ENCODE measurements around the gene DDAH1.

Gene DDAH1

GRCh38 chr1:85317560-85317959 is 147.4 kb downstream of the DDAH1 start:
- Histone ChIP-seq H3K9ac (ENCODE audit: low read length) (no peak overlapping the region), H2AFZ (ENCODE audit: low read depth, low read length) (no peak overlapping the region), H4K20me1 (ENCODE audit: insufficient read depth, low read length) (no peaks in the 10 kb centered on the region), H3K4me1 (ENCODE audit: low read length) (peaks cover 12% of the 10 kb centered on the region), H3K36me3 (replicated peaks; ENCODE audit: low read depth, low read length) (no peaks in the 10 kb centered on the region), H3K4me2 (ENCODE audit: low read length) (no peak overlapping the region), H3K27ac (ENCODE audit: low read length) (no peak overlapping the region), H3K79me2 (ENCODE audit: low read length) (no peaks in the 10 kb centered on the region), H3K4me3 (ENCODE audit: low read length) (no peak overlapping the region), H3K9me3 (ENCODE audit: insufficient read depth, low read length) (no peaks in the 10 kb centered on the region), H3K27me3 (ENCODE audit: low read depth, low read length) (no peaks in the 10 kb centered on the region)
- TF ChIP-seq CTCF (IDR thresholded peaks at IDR 0.05; ENCODE audit: low read depth, low read length), result no peak

- Histone ChIP-seq H3K27ac (ENCODE audit: low read length) (no peak overlapping the region), H3K9me3 (ENCODE audit: insufficient read depth, low read length) (no peaks in the 10 kb centered on the region)
These were observed 148.6 kb downstream of the DDAH1 start for GRCh38 chr1:85316321-85316720.

GRCh38 chr1:85315789-85316188 is 149.2 kb downstream of the DDAH1 start:
- no peak overlapping the region for H2AFZ ChIP-seq (ENCODE audit: low read depth, low read length)
- peaks cover under 1% of the 10 kb centered on the region; the same call in 1 of the 2 replicates for H3K27me3 ChIP-seq (ENCODE audit: low read depth, low read length)
- H3K4me1 ChIP-seq (ENCODE audit: low read length), result peaks cover 12% of the 10 kb centered on the region
- no peaks in the 10 kb centered on the region for H3K9me3 ChIP-seq (ENCODE audit: insufficient read depth, low read length)
- TF ChIP-seq CTCF (IDR thresholded peaks at IDR 0.05; ENCODE audit: low read depth, low read length) (no peak), EZH2phosphoT487 (IDR thresholded peaks at IDR 0.05; ENCODE audit: low read depth) (no peak)
- no peak overlapping the region for H3K9ac ChIP-seq (ENCODE audit: low read length)
- H4K20me1 ChIP-seq (ENCODE audit: insufficient read depth, low read length), result no peaks in the 10 kb centered on the region
- H3K4me3 ChIP-seq (ENCODE audit: low read length), result no peak overlapping the region
- H3K4me2 ChIP-seq (ENCODE audit: low read length), result no peak overlapping the region
- no peaks in the 10 kb centered on the region for H3K36me3 ChIP-seq (replicated peaks; ENCODE audit: low read depth, low read length)
- no peaks in the 10 kb centered on the region for H3K79me2 ChIP-seq (ENCODE audit: low read length)
- no peak overlapping the region for H3K27ac ChIP-seq (ENCODE audit: low read length)

More at GRCh38 chr1:85316321-85316720, 148.6 kb downstream of the DDAH1 start:
- Histone ChIP-seq H3K4me2 (ENCODE audit: low read length) (no peak overlapping the region), H3K79me2 (ENCODE audit: low read length) (no peaks in the 10 kb centered on the region), H3K9ac (ENCODE audit: low read length) (no peak overlapping the region), H2AFZ (ENCODE audit: low read depth, low read length) (no peak overlapping the region), H3K27me3 (ENCODE audit: low read depth, low read length) (no peaks in the 10 kb centered on the region), H3K4me3 (ENCODE audit: low read length) (no peak overlapping the region), H3K36me3 (replicated peaks; ENCODE audit: low read depth, low read length) (no peaks in the 10 kb centered on the region), H4K20me1 (ENCODE audit: insufficient read depth, low read length) (no peaks in the 10 kb centered on the region), H3K4me1 (ENCODE audit: low read length) (peaks cover 12% of the 10 kb centered on the region)
- TF ChIP-seq EZH2phosphoT487 (IDR thresholded peaks at IDR 0.05; ENCODE audit: low read depth), result no peak
- TF ChIP-seq CTCF (IDR thresholded peaks at IDR 0.05; ENCODE audit: low read depth, low read length), result no peak

GRCh38 chr1:85314726-85315125 is 150.2 kb downstream of the DDAH1 start:
- TF ChIP-seq CTCF (IDR thresholded peaks at IDR 0.05; ENCODE audit: low read depth, low read length) (no peak), EZH2phosphoT487 (IDR thresholded peaks at IDR 0.05; ENCODE audit: low read depth) (no peak)
- H3K4me1 ChIP-seq (ENCODE audit: low read length), result peaks cover 4% of the 10 kb centered on the region
- no peak overlapping the region for H3K27ac ChIP-seq (ENCODE audit: low read length)
- H3K36me3 ChIP-seq (replicated peaks; ENCODE audit: low read depth, low read length), result no peaks in the 10 kb centered on the region
- H3K4me2 ChIP-seq (ENCODE audit: low read length), result no peak overlapping the region
- H3K9me3 ChIP-seq (ENCODE audit: insufficient read depth, low read length), result no peaks in the 10 kb centered on the region
- H3K9ac ChIP-seq (ENCODE audit: low read length), result no peak overlapping the region
- H3K79me2 ChIP-seq (ENCODE audit: low read length), result no peaks in the 10 kb centered on the region
- no peaks in the 10 kb centered on the region for H4K20me1 ChIP-seq (ENCODE audit: insufficient read depth, low read length)
- H3K4me3 ChIP-seq (ENCODE audit: low read length), result no peak overlapping the region
- H3K27me3 ChIP-seq (ENCODE audit: low read depth, low read length), result peaks cover 11% of the 10 kb centered on the region; the same call in 1 of the 2 replicates
- no peak overlapping the region for H2AFZ ChIP-seq (ENCODE audit: low read depth, low read length)
